ENCODE measurements around the gene NBAS. TPM values are rescaled to one million over a fixed set of nuclear protein-coding genes. Genes with fewer than 3 reads are reported as not detected.
"Not testable (repeated sequence)": the region's sequence is repeated elsewhere in the genome, so short reads cannot be mapped to it uniquely, and the experiment has no call there.

NBAS gene
- total RNA-seq, 1 donor from 2014 or later: 29.7 TPM

- H3K36me3 ChIP-seq: peaks cover 0 to 18% of the 10 kb centered on the region in 2 donors
- intact Hi-C loops (cut with DNase I): no loop called here
- H3K4me1 ChIP-seq: no peaks in the 10 kb centered on the region
- no peaks in the 10 kb centered on the region for H3K27me3 ChIP-seq
- TF ChIP-seq POLR2A (IDR thresholded peaks at IDR 0.05) (no peak), CTCF (IDR thresholded peaks at IDR 0.05) (no peak), POLR2AphosphoS5 (IDR thresholded peaks at IDR 0.05; ENCODE audit: insufficient read depth in 1 of 2, low read depth in 1 of 2) (no peak)
- H3K9me3 ChIP-seq: no peaks in the 10 kb centered on the region
- no peak for DNase-seq (ENCODE audit: extremely low spot score in 2 of 2)
- no peak overlapping the region for H3K4me3 ChIP-seq
- H3K27ac ChIP-seq: no peak overlapping the region
These were observed 51.0 kb downstream of the NBAS start for GRCh38 chr2:15510131-15510530.

GRCh38 chr2:15507697-15508096, 53.4 kb downstream of the NBAS start:
- H3K27me3 ChIP-seq: no peaks in the 10 kb centered on the region
- H3K9me3 ChIP-seq: no peaks in the 10 kb centered on the region
- DNase-seq (ENCODE audit: extremely low spot score in 2 of 2): no peak
- TF ChIP-seq POLR2AphosphoS5 (IDR thresholded peaks at IDR 0.05; ENCODE audit: insufficient read depth in 1 of 2, low read depth in 1 of 2): no peak
- no peak for TF ChIP-seq POLR2A (IDR thresholded peaks at IDR 0.05)
- no peak for TF ChIP-seq CTCF (IDR thresholded peaks at IDR 0.05)
- H3K27ac ChIP-seq: no peak overlapping the region
- H3K36me3 ChIP-seq: peaks cover 0 to 31% of the 10 kb centered on the region in 2 donors
- intact Hi-C loops (cut with DNase I): no loop called here
- H3K4me1 ChIP-seq: no peaks in the 10 kb centered on the region
- no peak overlapping the region for H3K4me3 ChIP-seq

- Histone ChIP-seq H3K4me3 (no peak overlapping the region), H3K9me3 (no peaks in the 10 kb centered on the region), H3K4me1 (no peaks in the 10 kb centered on the region), H3K27me3 (no peaks in the 10 kb centered on the region), H3K36me3 (peaks cover 0 to 32% of the 10 kb centered on the region in 2 donors), H3K27ac (no peak overlapping the region)
- intact Hi-C loops (cut with DNase I): no loop called here
- TF ChIP-seq POLR2A (IDR thresholded peaks at IDR 0.05): no peak
- TF ChIP-seq POLR2AphosphoS5 (IDR thresholded peaks at IDR 0.05; ENCODE audit: insufficient read depth in 1 of 2, low read depth in 1 of 2): no peak
- no peak for TF ChIP-seq CTCF (IDR thresholded peaks at IDR 0.05)
- no peak for DNase-seq (ENCODE audit: extremely low spot score in 2 of 2)
These were observed 54.1 kb downstream of the NBAS start for GRCh38 chr2:15507061-15507460.

- H3K4me1 ChIP-seq: no peaks in the 10 kb centered on the region
- H3K27ac ChIP-seq: no peak overlapping the region
- intact Hi-C loops (cut with DNase I): no loop called here
- H3K27me3 ChIP-seq: no peaks in the 10 kb centered on the region
- peaks cover 0 to 32% of the 10 kb centered on the region in 2 donors for H3K36me3 ChIP-seq
- H3K4me3 ChIP-seq: no peak overlapping the region
- DNase-seq (ENCODE audit: extremely low spot score in 2 of 2): no peak
- TF ChIP-seq POLR2A (IDR thresholded peaks at IDR 0.05) (no peak), CTCF (IDR thresholded peaks at IDR 0.05) (no peak), POLR2AphosphoS5 (IDR thresholded peaks at IDR 0.05; ENCODE audit: insufficient read depth in 1 of 2, low read depth in 1 of 2) (no peak)
- H3K9me3 ChIP-seq: no peaks in the 10 kb centered on the region
These were observed 54.8 kb downstream of the NBAS start for GRCh38 chr2:15506229-15506819.

GRCh38 chr2:15504882-15505663, 56.1 kb downstream of the NBAS start:
- Histone ChIP-seq H3K4me1 (no peaks in the 10 kb centered on the region), H3K9me3 (no peaks in the 10 kb centered on the region), H3K36me3 (peaks cover 0 to 22% of the 10 kb centered on the region in 2 donors), H3K27ac (no peak overlapping the region), H3K27me3 (no peaks in the 10 kb centered on the region), H3K4me3 (no peak overlapping the region)
- TF ChIP-seq POLR2A (IDR thresholded peaks at IDR 0.05) (no peak), POLR2AphosphoS5 (IDR thresholded peaks at IDR 0.05; ENCODE audit: insufficient read depth in 1 of 2, low read depth in 1 of 2) (no peak), CTCF (IDR thresholded peaks at IDR 0.05) (no peak)
- intact Hi-C loops (cut with DNase I): no loop called here
- DNase-seq (ENCODE audit: extremely low spot score in 2 of 2): no peak

- H3K4me1 ChIP-seq; DNase-seq (ENCODE audit: extremely low spot score in 2 of 2); H3K27me3 ChIP-seq; H3K4me3 ChIP-seq; H3K27ac ChIP-seq; H3K9me3 ChIP-seq; intact Hi-C loops (cut with DNase I): not testable (repeated sequence)
- peaks cover 0 to 18% of the 10 kb centered on the region in 2 donors for H3K36me3 ChIP-seq
These were observed 61.9 kb downstream of the NBAS start for GRCh38 chr2:15499251-15499650.
